ENCODE measurements around the gene GSTA5.

- TF ChIP-seq POLR2A (IDR thresholded peaks at IDR 0.05) (no peak), CTCF (IDR thresholded peaks at IDR 0.05) (no peak)
These were observed 8.5 kb upstream of the GSTA5 start for GRCh38 chr6:52849137-52849536.

Measured in gastroesophageal sphincter (tissue), 3 donors.